Measurements from ENCODE around the gene SPPL2A. TPM values are rescaled to one million over a fixed set of nuclear protein-coding genes. Genes with fewer than 3 reads are reported as not detected.

The SPPL2A gene
- total RNA-seq, 1 donor from 2014 or later = 66.7 TPM

- no peak for DNase-seq (ENCODE audit: low spot score, unreplicated experiment)
- TF ChIP-seq CTCF (IDR thresholded peaks at IDR 0.05; ENCODE audit: unreplicated experiment) = no peak
- Mint-ChIP-seq H3K9me3 (ENCODE audit: low read depth) (no peaks in the 10 kb centered on the region), H3K27me3 (no peaks in the 10 kb centered on the region), H3K4me1 (ENCODE audit: low read depth) (no peaks in the 10 kb centered on the region), H3K36me3 (ENCODE audit: insufficient read depth) (peaks cover 22% of the 10 kb centered on the region), H3K27ac (peak overlapping the region; percentile 33), H3K4me3 (ENCODE audit: low read depth) (no peak overlapping the region)
Observed at GRCh38 chr15:50736823-50737222, 28.7 kb downstream of the SPPL2A start.

- no peak overlapping the region for H3K27ac Mint-ChIP-seq
- peaks cover 22% of the 10 kb centered on the region for H3K36me3 Mint-ChIP-seq (ENCODE audit: insufficient read depth)
- no peak overlapping the region for H3K4me3 Mint-ChIP-seq (ENCODE audit: low read depth)
- no peaks in the 10 kb centered on the region for H3K27me3 Mint-ChIP-seq
- H3K9me3 Mint-ChIP-seq (ENCODE audit: low read depth) = no peaks in the 10 kb centered on the region
- DNase-seq (ENCODE audit: low spot score, unreplicated experiment) = no peak
- TF ChIP-seq CTCF (IDR thresholded peaks at IDR 0.05; ENCODE audit: unreplicated experiment) = no peak
- no peaks in the 10 kb centered on the region for H3K4me1 Mint-ChIP-seq (ENCODE audit: low read depth)
Observed at GRCh38 chr15:50735156-50735555, 30.4 kb downstream of the SPPL2A start.

GRCh38 chr15:50726315-50726714 is 39.2 kb downstream of the SPPL2A start:
- no peak overlapping the region for H3K4me3 Mint-ChIP-seq (ENCODE audit: low read depth)
- TF ChIP-seq CTCF (IDR thresholded peaks at IDR 0.05; ENCODE audit: unreplicated experiment) = no peak
- H3K36me3 Mint-ChIP-seq (ENCODE audit: insufficient read depth) = peaks cover 8% of the 10 kb centered on the region
- H3K27me3 Mint-ChIP-seq = no peaks in the 10 kb centered on the region
- H3K9me3 Mint-ChIP-seq (ENCODE audit: low read depth) = no peaks in the 10 kb centered on the region
- H3K4me1 Mint-ChIP-seq (ENCODE audit: low read depth) = no peaks in the 10 kb centered on the region
- DNase-seq (ENCODE audit: low spot score, unreplicated experiment) = no peak
- no peak overlapping the region for H3K27ac Mint-ChIP-seq

GRCh38 chr15:50718700-50719125 is 46.8 kb downstream of the SPPL2A start:
- no peak overlapping the region for H3K27ac Mint-ChIP-seq

GRCh38 chr15:50712018-50712417 is 53.5 kb downstream of the SPPL2A start:
- no peak overlapping the region for H3K27ac Mint-ChIP-seq
- no peaks in the 10 kb centered on the region for H3K9me3 Mint-ChIP-seq (ENCODE audit: low read depth)
- DNase-seq (ENCODE audit: low spot score, unreplicated experiment) = no peak
- no peaks in the 10 kb centered on the region for H3K4me1 Mint-ChIP-seq (ENCODE audit: low read depth)
- no peak overlapping the region for H3K4me3 Mint-ChIP-seq (ENCODE audit: low read depth)
- no peaks in the 10 kb centered on the region for H3K27me3 Mint-ChIP-seq
- peaks cover 4% of the 10 kb centered on the region for H3K36me3 Mint-ChIP-seq (ENCODE audit: insufficient read depth)
- no peak for TF ChIP-seq CTCF (IDR thresholded peaks at IDR 0.05; ENCODE audit: unreplicated experiment)

More at GRCh38 chr15:50718700-50719125, 46.8 kb downstream of the SPPL2A start:
- Mint-ChIP-seq H3K36me3 (ENCODE audit: insufficient read depth) (peaks cover 12% of the 10 kb centered on the region), H3K27me3 (no peaks in the 10 kb centered on the region), H3K4me3 (ENCODE audit: low read depth) (no peak overlapping the region), H3K4me1 (ENCODE audit: low read depth) (peaks cover 3% of the 10 kb centered on the region), H3K9me3 (ENCODE audit: low read depth) (no peaks in the 10 kb centered on the region)
- TF ChIP-seq CTCF (IDR thresholded peaks at IDR 0.05; ENCODE audit: unreplicated experiment) = no peak
- DNase-seq (ENCODE audit: low spot score, unreplicated experiment) = no peak

Data from progenitor cell of endocrine pancreas (in vitro differentiated cells).